Adrenal gland (tissue), 12 donors: ENCODE data around the gene RHBDL1. TPM values are rescaled to one million over a fixed set of nuclear protein-coding genes. Genes with fewer than 3 reads are reported as not detected.

Experiments used
- DNase-seq, 7 donors: peaks; one replicate each; pipeline ENCODE4 v3.0.0-alpha.2; 2019 to 2020
- H3K27ac ChIP-seq, 5 donors: fragments of 200-600 bp; sonication (generic) in 4 of 5; 1 replicate in 3 of 5; 2 replicates in 2 of 5; pipeline versions ENCODE4 v1.5.1 to v1.8.0; 2016 to 2020; ENCODE audit warnings: mild to moderate bottlenecking in 1 of 5
- H3K27me3 ChIP-seq: fragments of 200-600 bp; 2 replicates; pipeline ENCODE4 v1.8.0; 2021
- H3K36me3 ChIP-seq, 2 donors: fragments of 200-600 bp; replicated peaks in 1 of 2; 1 replicate in 1 of 2; 2 replicates in 1 of 2; pipeline versions ENCODE4 v1.5.1 to v1.8.0; 2018 to 2022
- H3K4me1 ChIP-seq, 2 donors: fragments of 200-600 bp; replicated peaks in 1 of 2; 1 replicate in 1 of 2; 2 replicates in 1 of 2; pipeline versions ENCODE4 v1.5.1 to v1.8.0; 2018 to 2021
- H3K4me3 ChIP-seq, 4 donors: fragments of 200-600 bp; sonication (generic) in 3 of 4; one replicate each; pipeline ENCODE4 v1.5.1; 2016 to 2018
- H3K9me3 ChIP-seq, 3 donors: fragments of 200-600 bp; sonication (generic) in 1 of 3; replicated peaks in 1 of 3; 1 replicate in 2 of 3; 2 replicates in 1 of 3; pipeline versions ENCODE4 v1.5.1 to v1.8.0; 2016 to 2021
- CTCF ChIP-seq, 6 experiments: fragments of 450-650 bp in 4 of 6; fragments of 200-600 bp in 2 of 6; sonication (generic) in 1 of 6; IDR thresholded peaks; 1 replicate in 5 of 6; 2 replicates in 1 of 6; pipeline versions ENCODE4 v1.5.1 to v1.8.0; 2016 to 2021; ENCODE audit warnings: antibody characterized with exemption in 6 of 6, mild to moderate bottlenecking in 2 of 6, moderate library complexity in 1 of 6
- POLR2A ChIP-seq, 2 donors: fragments of 450-650 bp; IDR thresholded peaks; one replicate each; pipeline ENCODE4 v1.6.1; 2017; ENCODE audit warnings: antibody characterized with exemption in 2 of 2, mild to moderate bottlenecking in 2 of 2, moderate library complexity in 1 of 2
- whole genome bisulfite sequencing, 4 donors: extraction: QIAGEN DNeasy Blood & Tissue Kit in 2 of 4; methylation state at CpG; one replicate each; pipeline versions ENCODE4 v1.1.5 to v1.1.7; 2013 to 2017; 5-methylcytosine and 5-hydroxymethylcytosine counted together
- intact Hi-C, 2 donors: fragments of 100-400 bp; cut with DNase I; formaldehyde crosslinking; loops; one replicate each; pipeline versions ENCODE4 v1.14.1 to v1.15.0; 2022 to 2023
- polyA plus RNA-seq, 3 donors: library from polyadenylated mRNA; stranded (reverse); fragments of 200-250 nt in 2 of 3; fragments of 350-450 nt in 1 of 3; fragmentation: Illumina TruSeq in 1 of 3; extraction: RNeasy Lipid Tissue Mini Kit (QIAGEN cat#74804) in 1 of 3; gene quantifications; one replicate each; pipeline ENCODE4 v1.2.3, GENCODE V29; 2013 to 2014
- total RNA-seq, 9 donors: library from RNA; depleted of rRNA in 4 of 9; stranded (reverse); fragments of >200 nt in 4 of 9; fragments of 120-200 nt in 1 of 9; fragmentation: NEBNext Ultra II Directional in 1 of 9; extraction: Animal tissue kit (Norgen Biotek cat#: 25700) in 1 of 9; gene quantifications; one replicate each; pipeline versions ENCODE4 v1.1.0 to v1.2.4, GENCODE V29; 2013 to 2023
- donor health status: healthy with polysubstance abuse.
- donor health status: Bipolar disorder and iron deficiency.
- donor health status: DM: yes; HTN: yes; CAD: no.
- donor health status: DM: no; HTN: no; CAD: no.
- donor health status: DM: no; HTN: no; CAD: no.
- donor health status: DM: yes; HTN: yes; CAD: no.

Gene RHBDL1
- total and polyA plus RNA-seq, 12 donors = 0.13 to 21.1 (median 3.8) TPM

- intact Hi-C loops = no loop called here
- peaks cover 0 to 21% of the 10 kb centered on the region in 2 donors for H3K4me1 ChIP-seq
These were observed 17.1 kb downstream of the RHBDL1 start for GRCh38 chr16:692356-693108.

GRCh38 chr16:693364-693763 is 17.9 kb downstream of the RHBDL1 start:
- no peaks in the 10 kb centered on the region for H3K9me3 ChIP-seq
- 34 to 47% (median 38%) methylated on average over 2 to 22 of the region's 22 CpGs for WGBS, 4 donors
- peaks cover 0 to 21% of the 10 kb centered on the region in 2 donors for H3K4me1 ChIP-seq
- TF ChIP-seq CTCF (IDR thresholded peaks at IDR 0.05) = no peak
- no peak for TF ChIP-seq POLR2A (IDR thresholded peaks at IDR 0.05)
- no peak overlapping the region for H3K27ac ChIP-seq
- H3K4me3 ChIP-seq = no peak overlapping the region
- no peak for DNase-seq
- H3K27me3 ChIP-seq = peaks cover 24% of the 10 kb centered on the region
- no peaks in the 10 kb centered on the region for H3K36me3 ChIP-seq
- intact Hi-C loops = no loop called here

More at GRCh38 chr16:692356-693108, 17.1 kb downstream of the RHBDL1 start:
- TF ChIP-seq POLR2A (IDR thresholded peaks at IDR 0.05) (no peak), CTCF (IDR thresholded peaks at IDR 0.05) (no peak)
- no peak overlapping the region for H3K27ac ChIP-seq
- no peak for DNase-seq
- WGBS, 4 donors = 60 to 70% (median 66%) methylated on average over 10 of the region's 10 CpGs
- peaks cover 0 to 4% of the 10 kb centered on the region in 2 donors for H3K36me3 ChIP-seq
- H3K27me3 ChIP-seq = peaks cover 22% of the 10 kb centered on the region
- no peak overlapping the region for H3K4me3 ChIP-seq
- no peaks in the 10 kb centered on the region for H3K9me3 ChIP-seq

- Histone ChIP-seq H3K9me3 (no peaks in the 10 kb centered on the region), H3K27ac (no peak overlapping the region), H3K36me3 (no peaks in the 10 kb centered on the region), H3K4me1 (peaks cover 0 to 19% of the 10 kb centered on the region in 2 donors), H3K4me3 (no peak overlapping the region), H3K27me3 (peaks cover 27% of the 10 kb centered on the region)
- TF ChIP-seq POLR2A (IDR thresholded peaks at IDR 0.05) = no peak
- no peak for TF ChIP-seq CTCF (IDR thresholded peaks at IDR 0.05)
- no peak for DNase-seq
- intact Hi-C loops = no loop called here
- WGBS, 4 donors = 3 to 33% (median 14%) methylated on average over 1 to 37 of the region's 37 CpGs
These were observed 18.3 kb downstream of the RHBDL1 start for GRCh38 chr16:693766-694165.

GRCh38 chr16:694187-694862 is 18.9 kb downstream of the RHBDL1 start:
- Histone ChIP-seq H3K9me3 (no peaks in the 10 kb centered on the region), H3K4me3 (peak overlapping the region in 1 of 4 donors; percentile 41), H3K27me3 (peaks cover 27% of the 10 kb centered on the region), H3K4me1 (peaks cover 0 to 14% of the 10 kb centered on the region in 2 donors), H3K27ac (no peak overlapping the region), H3K36me3 (no peaks in the 10 kb centered on the region)
- no peak for TF ChIP-seq POLR2A (IDR thresholded peaks at IDR 0.05)
- no peak for TF ChIP-seq CTCF (IDR thresholded peaks at IDR 0.05)
- intact Hi-C loops = no loop called here
- DNase-seq = no peak
- 4 to 8% (median 5%) methylated on average over 6 to 64 of the region's 64 CpGs for WGBS, 4 donors
